H1 (cell line): ENCODE results near the gene SRM. TPM values are rescaled to one million over a fixed set of nuclear protein-coding genes. Genes with fewer than 3 reads are reported as not detected.
"Not testable (repeated sequence)": the region's sequence is repeated elsewhere in the genome, so short reads cannot be mapped to it uniquely, and the experiment has no call there.

Source experiments
- CTCF ChIA-PET: fragments of 300-600 bp; sonication (Branson Sonifier 250); formaldehyde crosslinking; loops from one replicate; lab custom pipeline; 2021; ENCODE audit not compliant: partially characterized antibody; lab: Charles Lee
- POLR2A ChIA-PET: fragments of 300-600 bp; sonication (Branson Sonifier 250); formaldehyde crosslinking; loops from one replicate; lab custom pipeline; 2021; ENCODE audit warnings: inconsistent platforms; ENCODE audit not compliant: partially characterized antibody; lab: Charles Lee
- DNase-seq, 2 experiments: peaks; one replicate each; pipeline versions ENCODE4 v3.0.0 to v3.0.0-alpha.2; 2010 to 2022; ENCODE audit warnings: low spot score in 2 of 2, low read depth in 1 of 2, mixed read lengths in 1 of 2
- FAIRE-seq: peaks from 2 replicates; lab custom pipeline; 2011; peaks lifted over from hg19 to GRCh38; lab: Jason Lieb, UNC
- H2AFZ ChIP-seq: 2 replicates; pipeline ENCODE4 v1.8.1; 2012; ENCODE audit warnings: low read length, inconsistent platforms
- H2AK5ac ChIP-seq: 2 replicates; pipeline ENCODE4 v1.6.1; 2013; ENCODE audit warnings: low read depth, low read length
- H2BK120ac ChIP-seq: replicated peaks from 2 replicates; pipeline ENCODE3; 2013; ENCODE audit warnings: low read depth, low read length, inconsistent platforms
- H2BK12ac ChIP-seq: 2 replicates; pipeline ENCODE4 v1.6.1; 2013; ENCODE audit warnings: low read depth, low read length
- H2BK15ac ChIP-seq: 2 replicates; pipeline ENCODE4 v1.6.1; 2013; ENCODE audit warnings: low read length
- H2BK20ac ChIP-seq: 2 replicates; pipeline ENCODE4 v1.6.1; 2013; ENCODE audit warnings: low read length
- H2BK5ac ChIP-seq: 2 replicates; pipeline ENCODE4 v1.6.1; 2013; ENCODE audit warnings: low read depth, low read length
- H3K14ac ChIP-seq: 2 replicates; pipeline ENCODE4 v1.6.1; 2013; ENCODE audit warnings: inconsistent platforms; ENCODE audit not compliant: insufficient read length
- H3K18ac ChIP-seq: 2 replicates; pipeline ENCODE4 v1.6.1; 2013; ENCODE audit warnings: low read length; ENCODE audit errors: extremely low read depth
- H3K23ac ChIP-seq: 2 replicates; pipeline ENCODE4 v1.6.1; 2013; ENCODE audit warnings: inconsistent platforms; ENCODE audit not compliant: insufficient read length
- H3K23me2 ChIP-seq: 2 replicates; pipeline ENCODE4 v1.6.1; 2013; ENCODE audit warnings: low read depth, low read length
- H3K27ac ChIP-seq: 2 replicates; pipeline ENCODE4 v1.6.1; 2011; ENCODE audit warnings: low read depth, low read length, inconsistent platforms
- H3K27me3 ChIP-seq, 4 experiments: replicated peaks in 1 of 4; 1 replicate in 1 of 4; 2 replicates in 3 of 4; pipeline versions ENCODE4 v1.6.1 to v1.8.1; 2011 to 2013; ENCODE audit warnings: low read length in 3 of 4, mild to moderate bottlenecking in 3 of 4, inconsistent platforms in 2 of 4, mixed read lengths in 2 of 4, moderate library complexity in 1 of 4; ENCODE audit not compliant: control insufficient read depth in 3 of 4, insufficient read depth in 3 of 4; ENCODE audit errors: extremely low read depth in 1 of 4
- H3K36me3 ChIP-seq, 4 experiments: 2 replicates each; pipeline versions ENCODE4 v1.6.1 to v1.8.1; 2011 to 2013; ENCODE audit warnings: mild to moderate bottlenecking in 4 of 4, low read length in 3 of 4, moderate library complexity in 2 of 4, control low read depth in 1 of 4, inconsistent platforms in 1 of 4; ENCODE audit not compliant: insufficient read depth in 4 of 4, control insufficient read depth in 2 of 4
- H3K4ac ChIP-seq: replicated peaks from 2 replicates; pipeline ENCODE3; 2013; ENCODE audit warnings: low read length, low read depth, mixed read lengths, inconsistent platforms; ENCODE audit not compliant: insufficient read length
- H3K4me1 ChIP-seq, 4 experiments: replicated peaks in 1 of 4; 1 replicate in 1 of 4; 2 replicates in 3 of 4; pipeline versions ENCODE4 v1.6.1 to v1.8.1; 2011 to 2013; ENCODE audit warnings: low read length in 3 of 4, inconsistent platforms in 2 of 4, mixed read lengths in 1 of 4; ENCODE audit not compliant: insufficient read depth in 4 of 4, control insufficient read depth in 3 of 4
- H3K4me2 ChIP-seq, 2 experiments: 2 replicates each; pipeline versions ENCODE4 v1.6.1 to v1.8.1; 2011 to 2013; ENCODE audit warnings: low read depth in 2 of 2, low read length in 2 of 2, control low read depth in 1 of 2, inconsistent platforms in 1 of 2, mild to moderate bottlenecking in 1 of 2; ENCODE audit not compliant: insufficient read depth in 1 of 2
- H3K4me3 ChIP-seq, 4 experiments: fragments of 200-600, 300-600 bp in 1 of 4; sonication (generic), shearing (Covaris generic), sonication (Bioruptor Twin) in 1 of 4; 2 replicates each; pipeline versions ENCODE4 v1.5.1 to v1.8.1; 2011 to 2016; ENCODE audit warnings: low read length in 4 of 4, low read depth in 3 of 4, control low read depth in 2 of 4, inconsistent platforms in 2 of 4, mild to moderate bottlenecking in 2 of 4, mixed read lengths in 1 of 4, moderate library complexity in 1 of 4; ENCODE audit not compliant: insufficient read depth in 2 of 4; ENCODE audit errors: extremely low read depth in 1 of 4
- H3K56ac ChIP-seq: replicated peaks from 2 replicates; pipeline ENCODE3; 2013; ENCODE audit warnings: low read depth, mild to moderate bottlenecking, mixed read lengths, low read length, inconsistent platforms; ENCODE audit not compliant: insufficient read length
- H3K79me1 ChIP-seq: 2 replicates; pipeline ENCODE4 v1.6.1; 2013; ENCODE audit warnings: low read depth, low read length, control low read depth
- H3K79me2 ChIP-seq, 2 experiments: 2 replicates each; pipeline versions ENCODE4 v1.6.1 to v1.8.1; 2012 to 2013; ENCODE audit warnings: low read length in 2 of 2, mild to moderate bottlenecking in 2 of 2, inconsistent platforms in 1 of 2; ENCODE audit not compliant: insufficient read depth in 2 of 2, control insufficient read depth in 1 of 2
- H3K9ac ChIP-seq, 4 experiments: replicated peaks in 1 of 4; 1 replicate in 1 of 4; 2 replicates in 3 of 4; pipeline versions ENCODE4 v1.6.1 to v1.8.1; 2011 to 2013; ENCODE audit warnings: low read depth in 3 of 4, low read length in 3 of 4, control low read depth in 2 of 4, mild to moderate bottlenecking in 2 of 4, moderate library complexity in 2 of 4, inconsistent platforms in 1 of 4; ENCODE audit errors: extremely low read depth in 1 of 4
- H3K9me3 ChIP-seq, 2 experiments: 2 replicates each; pipeline versions ENCODE4 v1.6.1 to v1.8.1; 2012 to 2013; ENCODE audit warnings: mild to moderate bottlenecking in 2 of 2, moderate library complexity in 2 of 2, control low read depth in 1 of 2, inconsistent platforms in 1 of 2, low read depth in 1 of 2, low read length in 1 of 2, mixed read lengths in 1 of 2; ENCODE audit not compliant: insufficient read depth in 2 of 2
- H4K20me1 ChIP-seq, 2 experiments: replicated peaks in 1 of 2; 2 replicates each; pipeline versions ENCODE3 to v1.8.1; 2011 to 2013; ENCODE audit warnings: inconsistent platforms in 2 of 2, low read length in 2 of 2, mild to moderate bottlenecking in 1 of 2; ENCODE audit not compliant: insufficient read depth in 2 of 2, control insufficient read depth in 1 of 2
- H4K5ac ChIP-seq: 2 replicates; pipeline ENCODE4 v1.6.1; 2013; ENCODE audit warnings: low read length, low read depth, mixed read lengths, inconsistent platforms; ENCODE audit not compliant: insufficient read length
- H4K8ac ChIP-seq: 2 replicates; pipeline ENCODE4 v1.8.0; 2013; ENCODE audit warnings: mild to moderate bottlenecking, moderate library complexity, low read length, inconsistent platforms; ENCODE audit not compliant: insufficient read depth; ENCODE audit errors: extremely low read depth
- H4K91ac ChIP-seq: replicated peaks from 2 replicates; pipeline ENCODE3; 2013; ENCODE audit warnings: low read length, mixed read lengths, inconsistent platforms; ENCODE audit not compliant: insufficient read length
- WGBS, 2 experiments: shearing (Covaris generic) in 1 of 2; methylation state at CpG; one replicate each; pipeline versions ENCODE4 v1.1.6 to v1.1.7; 2013 to 2015; ENCODE audit warnings: low lambda C conversion rate in 2 of 2, mixed read lengths in 2 of 2, inconsistent platforms in 1 of 2, low coverage in 1 of 2, missing lambda C conversion rate in 1 of 2; ENCODE audit not compliant: insufficient replicate concordance in 2 of 2, insufficient coverage in 1 of 2, insufficient read length in 1 of 2; ENCODE audit errors: extremely low coverage in 1 of 2, missing lambda C conversion rate in 1 of 2; 5-methylcytosine and 5-hydroxymethylcytosine counted together
- polyA plus RNA-seq, 7 experiments: library from polyadenylated mRNA; depleted of rRNA in 3 of 7; stranded (reverse) in 5 of 7; unstranded in 2 of 7; fragments of >200 nt in 5 of 7; fragments of 200-250 nt in 2 of 7; gene quantifications; 1 replicate in 5 of 7; 2 replicates in 1 of 7; 4 replicates in 1 of 7; pipeline versions ENCODE4 v1.2.1 to v1.2.3, GENCODE V29; 2011 to 2013; ENCODE audit warnings: missing spikeins in 2 of 7, mixed read lengths in 2 of 7
- total RNA-seq: library from RNA; stranded (reverse); fragmentation: NEBNext Ultra II Directional; extraction: Animal tissue kit (Norgen Biotek cat#: 25700); gene quantifications from 2 replicates; pipeline ENCODE4 v1.2.1, GENCODE V29; 2021

Gene SRM
- total and polyA plus RNA-seq, 2 of the 8 experiments (the other 6 are each of a cell fraction or from before 2014, with no cell fraction given), result 110 to 208 TPM

DNA sequence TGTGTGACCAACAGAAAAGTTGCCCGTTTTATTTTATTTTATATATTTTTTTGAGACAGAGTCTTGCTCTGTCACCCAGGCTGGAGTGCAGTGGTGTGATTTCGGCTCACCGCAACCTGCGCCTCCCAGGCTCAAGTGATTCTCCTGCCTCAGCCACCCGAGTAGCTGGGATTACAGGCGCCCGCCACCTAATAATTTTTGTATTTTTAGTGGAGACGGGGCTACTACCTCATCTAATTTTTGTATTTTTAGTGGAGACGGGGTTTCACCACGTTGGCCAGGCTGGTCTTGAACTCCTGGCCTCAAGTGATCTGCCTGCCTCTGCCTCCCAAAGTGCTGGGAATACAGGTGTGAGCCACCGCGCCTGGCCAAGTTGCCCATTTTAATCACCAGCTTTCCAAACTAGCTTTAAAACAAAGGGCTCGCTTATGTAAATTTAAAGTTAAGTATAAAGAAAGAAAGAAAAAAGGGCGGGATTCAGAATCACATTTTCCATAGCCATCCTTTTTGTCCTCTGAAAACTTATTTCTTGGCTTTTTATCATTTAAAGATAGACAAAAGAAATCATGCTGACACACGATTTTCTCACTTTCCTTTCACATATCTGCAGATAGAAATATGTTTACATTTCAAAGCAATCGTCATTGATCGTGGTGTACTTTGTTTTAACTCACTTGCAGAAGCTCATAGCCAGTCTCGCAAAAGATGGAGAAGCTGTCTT lies 22.6 kb downstream of the SRM start:
- not testable (repeated sequence) for H3K4ac ChIP-seq, DNase-seq, H4K91ac ChIP-seq, H2BK12ac ChIP-seq, H2BK120ac ChIP-seq, H3K79me2 ChIP-seq, H3K27ac ChIP-seq, H3K36me3 ChIP-seq, H3K79me1 ChIP-seq, H3K9ac ChIP-seq, H2BK15ac ChIP-seq, H2AK5ac ChIP-seq, H3K4me1 ChIP-seq, H3K9me3 ChIP-seq, H3K18ac ChIP-seq, H3K56ac ChIP-seq, H2AFZ ChIP-seq, H2BK20ac ChIP-seq, H4K5ac ChIP-seq, H3K4me2 ChIP-seq, H3K27me3 ChIP-seq, H3K23ac ChIP-seq, H3K4me3 ChIP-seq, H4K8ac ChIP-seq, H2BK5ac ChIP-seq, H3K14ac ChIP-seq
- ChIA-PET POLR2A (interaction anchor here (1.2 to 3.9 kb wide), 10 partner anchors 7 to 604 kb away, joined by 3 to 31 read pairs (median 6); partner anchors contain the start of genes SRM and TARDBP), CTCF (interaction anchor here (0.6 to 7.4 kb wide), 53 partner anchors 10 to 605 kb away, joined by 3 to 168 read pairs (median 5); partner anchors contain the start of genes MASP2 and SRM)
- 65% methylated on average over 18 of the region's 18 CpGs; no CpG with 5 or more reads in 1 of the 2 experiments for WGBS, 2 experiments
- Histone ChIP-seq H3K23me2 (peaks cover 28% of the 10 kb centered on the region; the same call in 1 of the 2 replicates), H4K20me1 (peaks cover 0 to 13% of the 10 kb centered on the region in 2 experiments)
- peak; percentile 99 for FAIRE-seq
